Urinary bladder (tissue), 4 donors: ENCODE measurements around the gene GTF3C6. TPM values are rescaled to one million over a fixed set of nuclear protein-coding genes. Genes with fewer than 3 reads are reported as not detected.

Experiments
- DNase-seq: peaks from one replicate; pipeline ENCODE4 v3.0.0-alpha.2; 2015; ENCODE audit errors: extremely low spot score
- H3K27ac ChIP-seq: one replicate; pipeline ENCODE4 v1.5.1; 2013; ENCODE audit warnings: low read depth, mild to moderate bottlenecking, moderate library complexity
- H3K36me3 ChIP-seq: one replicate; pipeline ENCODE4 v1.6.1; 2013; ENCODE audit warnings: mild to moderate bottlenecking, moderate library complexity; ENCODE audit not compliant: insufficient read depth
- H3K4me1 ChIP-seq: one replicate; pipeline ENCODE4 v1.6.1; 2013; ENCODE audit warnings: mild to moderate bottlenecking, moderate library complexity; ENCODE audit not compliant: insufficient read depth
- H3K4me3 ChIP-seq: one replicate; pipeline ENCODE4 v1.5.1; 2013; ENCODE audit warnings: low read depth, low read length
- WGBS: extraction: QIAGEN DNeasy Blood & Tissue Kit; methylation state at CpG from one replicate; pipeline ENCODE4 v1.1.7; 2013; 5-methylcytosine and 5-hydroxymethylcytosine counted together
- polyA plus RNA-seq: library from polyadenylated mRNA; stranded (reverse); fragments of 200-250 nt; gene quantifications from one replicate; pipeline ENCODE4 v1.2.3, GENCODE V29; 2013
- total RNA-seq: library from RNA; depleted of rRNA; stranded (reverse); fragments of >200 nt; gene quantifications from one replicate; pipeline ENCODE4 v1.2.3, GENCODE V29; 2014
- donor health status: healthy with polysubstance abuse.
- donor health status: healthy.

The GTF3C6 gene, protein sequence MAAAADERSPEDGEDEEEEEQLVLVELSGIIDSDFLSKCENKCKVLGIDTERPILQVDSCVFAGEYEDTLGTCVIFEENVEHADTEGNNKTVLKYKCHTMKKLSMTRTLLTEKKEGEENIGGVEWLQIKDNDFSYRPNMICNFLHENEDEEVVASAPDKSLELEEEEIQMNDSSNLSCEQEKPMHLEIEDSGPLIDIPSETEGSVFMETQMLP
- total RNA-seq, result 33.2 TPM
- 45.3 TPM for polyA plus RNA-seq

DNA sequence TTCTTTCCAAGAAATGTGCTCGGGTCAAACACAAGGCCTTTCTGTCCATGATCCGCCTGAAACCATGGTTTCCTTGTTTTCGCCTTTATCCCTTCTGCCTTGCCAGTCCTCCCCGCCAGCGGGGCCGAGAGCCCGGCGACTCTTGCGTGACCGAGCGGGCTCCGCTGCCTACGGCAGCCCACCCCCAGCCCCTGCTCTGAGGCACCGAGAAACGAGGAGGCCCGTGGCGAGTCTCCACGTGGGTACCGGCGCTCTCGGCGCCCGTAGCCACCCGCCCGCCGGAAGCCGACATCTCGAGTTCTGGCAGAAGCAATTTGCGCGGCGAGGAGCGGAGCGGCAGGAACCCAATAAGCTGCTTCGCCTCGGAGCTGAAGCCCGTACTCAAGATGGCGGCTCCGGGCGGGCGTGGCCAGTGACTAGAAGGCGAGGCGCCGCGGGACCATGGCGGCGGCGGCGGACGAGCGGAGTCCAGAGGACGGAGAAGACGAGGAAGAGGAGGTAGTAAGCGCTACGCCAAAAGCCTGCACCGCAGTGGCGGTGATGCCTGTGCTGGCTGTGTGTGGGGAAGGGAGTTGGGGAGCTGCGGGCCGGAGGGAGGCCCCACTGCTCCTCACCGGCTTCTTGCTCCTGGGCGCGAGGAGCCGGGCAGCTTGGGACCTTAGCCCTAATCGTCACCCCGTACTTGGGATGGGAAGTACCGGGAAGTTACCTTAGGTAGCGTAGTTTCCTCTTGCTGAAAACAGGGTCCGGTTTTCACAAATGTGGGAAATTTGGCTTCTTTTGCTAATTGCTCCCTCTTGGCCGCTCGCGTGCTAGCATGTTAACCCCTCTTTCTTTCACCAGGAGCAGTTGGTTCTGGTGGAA is at the start of gene GTF3C6:
TSS of gene GTF3C6 (plus strand) at position 378 of the 864 bp plus-strand sequence. CDS start at position 442, 64 bp downstream.
- Histone ChIP-seq H3K4me3 (peak within 1 kb of the TSS; percentile 80), H3K4me1 (no peaks in the 10 kb centered on the region), H3K27ac (peak within 1 kb of the TSS; percentile 93), H3K36me3 (peaks cover 2% of the 10 kb centered on the region)
- under 1% methylated on average over 70 of the region's 70 CpGs for WGBS
- DNase-seq, result peak; percentile 83

DNA sequence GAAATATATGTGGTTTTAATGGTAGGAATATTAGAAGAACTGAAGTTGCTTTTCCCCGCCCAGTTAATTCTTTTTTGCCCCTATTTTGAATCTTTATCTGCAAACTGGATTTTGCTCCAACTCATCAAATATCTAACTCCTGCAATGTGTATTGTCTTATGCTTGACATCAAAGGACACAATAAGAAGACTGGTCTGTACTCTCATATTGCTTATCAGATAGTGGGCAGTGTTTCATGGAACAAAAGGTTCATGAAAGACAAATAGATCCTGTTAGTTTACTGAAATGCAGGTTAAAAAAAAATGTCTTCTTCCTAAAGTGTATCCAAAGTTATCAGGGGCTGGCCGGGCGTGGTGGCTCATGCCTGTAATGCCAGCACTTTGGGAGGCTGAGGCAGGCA is 27.7 kb upstream of the GTF3C6 start:
- WGBS, result 94% methylated on average over 3 of the region's 3 CpGs
- H3K4me3 ChIP-seq, result no peak overlapping the region
- H3K27ac ChIP-seq, result no peak overlapping the region
- no peaks in the 10 kb centered on the region for H3K4me1 ChIP-seq
- DNase-seq, result no peak
- H3K36me3 ChIP-seq, result no peaks in the 10 kb centered on the region

DNA sequence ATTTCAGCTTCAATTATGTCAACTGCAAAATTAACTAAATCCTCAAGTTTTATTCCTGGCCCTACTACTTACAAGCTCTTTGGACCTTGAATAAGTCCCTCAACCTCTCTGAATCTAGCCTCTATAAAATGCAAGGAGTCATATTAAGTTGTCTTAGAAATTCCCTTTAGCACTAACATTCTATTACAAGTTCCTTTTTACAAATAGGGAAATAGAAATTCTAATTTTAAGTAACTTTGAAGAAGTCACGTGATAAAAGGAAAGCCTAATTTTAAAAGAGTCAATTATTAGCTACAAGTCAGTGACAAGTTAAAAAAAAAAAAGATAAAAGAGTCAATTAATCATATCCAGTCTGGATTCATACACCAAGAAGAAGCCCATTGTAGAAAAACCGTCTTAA is 24.6 kb upstream of the GTF3C6 start:
- Histone ChIP-seq H3K27ac (no peak overlapping the region), H3K36me3 (no peaks in the 10 kb centered on the region), H3K4me1 (no peaks in the 10 kb centered on the region), H3K4me3 (no peak overlapping the region)
- WGBS, result 86% methylated on average over 2 of the region's 2 CpGs
- no peak for DNase-seq

DNA sequence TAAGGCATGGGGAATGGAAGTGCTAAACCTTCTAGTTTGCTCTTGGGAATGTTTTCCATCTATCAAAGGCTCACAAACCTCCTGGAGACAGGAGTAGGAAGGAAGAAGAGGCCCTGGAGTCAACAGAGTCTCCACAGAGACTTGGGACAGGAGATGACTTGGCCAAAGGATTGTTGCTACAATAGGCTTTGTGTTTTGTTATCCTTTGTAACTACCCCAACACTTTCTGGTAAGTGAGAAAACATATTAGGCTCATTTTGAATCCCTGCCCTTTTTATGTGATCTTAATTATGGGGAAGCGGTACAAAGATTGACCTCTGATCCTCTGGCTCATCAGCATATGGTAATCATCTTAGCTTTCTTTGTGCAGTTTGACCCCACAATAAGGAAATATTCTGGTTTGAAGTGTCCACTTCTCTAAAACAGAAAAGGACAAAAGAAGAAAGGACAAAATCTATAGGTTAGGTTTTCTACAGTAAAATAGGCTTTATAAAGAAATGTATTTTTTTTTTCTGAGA is 24.1 kb upstream of the GTF3C6 start:
- H3K4me3 ChIP-seq, result no peak overlapping the region
- H3K36me3 ChIP-seq, result no peaks in the 10 kb centered on the region
- DNase-seq, result no peak
- no peak overlapping the region for H3K27ac ChIP-seq
- 86% methylated on average over 1 of the region's 1 CpG for WGBS
- no peaks in the 10 kb centered on the region for H3K4me1 ChIP-seq

DNA sequence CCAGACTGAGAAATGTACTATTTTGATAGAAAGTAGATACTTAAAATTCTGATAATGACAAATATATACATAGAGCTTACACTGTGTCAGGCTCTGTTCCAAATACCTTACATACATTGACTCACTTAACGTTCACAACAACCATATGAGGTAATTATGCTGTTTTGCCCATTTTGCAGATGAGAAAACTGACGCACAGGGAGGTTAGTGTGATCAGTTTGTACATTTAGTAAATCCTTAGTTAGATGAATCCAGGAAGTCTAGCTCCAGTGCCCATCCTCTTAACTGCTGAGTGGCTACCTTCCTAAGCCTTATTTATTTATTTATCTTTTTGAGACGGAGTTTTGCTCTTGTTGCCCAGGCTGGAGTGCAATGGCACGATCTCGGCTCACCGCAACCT is 23.3 kb upstream of the GTF3C6 start:
- 91% methylated on average over 6 of the region's 6 CpGs for WGBS
- no peak overlapping the region for H3K27ac ChIP-seq
- DNase-seq, result no peak
- no peaks in the 10 kb centered on the region for H3K4me1 ChIP-seq
- H3K4me3 ChIP-seq, result no peak overlapping the region
- H3K36me3 ChIP-seq, result no peaks in the 10 kb centered on the region

DNA sequence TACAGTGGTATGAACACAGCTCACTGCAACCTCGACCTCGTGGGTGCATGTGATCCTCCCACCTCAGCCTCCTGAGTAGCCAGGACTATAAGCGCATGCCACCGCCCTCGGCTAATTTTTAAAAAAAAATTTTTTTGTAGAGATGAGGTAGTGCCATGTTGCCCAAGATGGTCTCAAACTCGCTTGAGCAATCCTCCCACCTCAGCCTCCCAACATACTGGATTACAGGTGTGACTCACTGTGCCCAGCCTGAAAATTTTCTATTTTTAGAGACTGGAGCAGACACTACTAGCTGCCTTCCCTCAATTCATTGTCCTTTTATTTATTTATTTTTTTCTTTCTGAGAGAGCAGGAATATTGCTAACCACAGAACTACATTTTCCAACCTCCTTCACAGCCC is 20.3 kb upstream of the GTF3C6 start:
- 96% methylated on average over 6 of the region's 6 CpGs for WGBS
- H3K4me3 ChIP-seq, result no peak overlapping the region
- no peak for DNase-seq
- no peak overlapping the region for H3K27ac ChIP-seq
- no peaks in the 10 kb centered on the region for H3K4me1 ChIP-seq
- H3K36me3 ChIP-seq, result no peaks in the 10 kb centered on the region

DNA sequence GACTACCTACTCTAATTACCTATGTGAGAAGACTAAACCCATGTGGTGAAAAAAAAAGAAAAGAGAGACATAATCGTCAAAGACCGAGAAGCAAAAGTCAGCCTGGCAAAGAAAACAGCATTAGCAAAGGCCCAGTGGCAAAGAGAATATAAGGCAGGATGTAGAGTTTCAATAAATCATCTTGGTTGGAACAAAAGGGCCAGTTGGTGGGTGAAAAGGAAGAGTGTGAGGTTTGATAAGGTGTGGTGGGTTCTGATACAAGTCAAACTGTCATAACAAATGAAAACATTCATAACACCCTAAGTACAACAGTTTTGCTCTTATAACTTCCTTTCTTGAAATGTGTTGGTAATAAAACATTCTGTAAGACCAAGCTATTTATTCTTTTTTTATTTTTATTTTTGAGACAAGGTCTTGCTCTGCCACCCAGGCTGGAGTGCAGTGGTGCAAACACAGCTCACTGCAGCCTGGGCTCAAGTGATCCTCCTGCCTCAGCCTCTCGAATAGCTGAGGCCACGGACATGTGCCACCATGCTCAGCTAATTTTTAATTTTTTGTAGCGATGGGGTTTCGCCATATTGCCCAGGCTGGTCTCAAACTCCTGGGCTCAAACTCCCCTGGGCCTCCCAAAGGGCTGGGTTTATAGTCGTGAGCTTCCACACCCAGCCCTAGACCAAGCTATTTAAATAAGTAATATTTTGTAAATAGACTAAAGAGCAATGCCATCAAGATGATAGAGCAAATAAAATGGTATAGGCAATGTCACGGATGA is 18.9 kb upstream of the GTF3C6 start:
- DNase-seq, result no peak
- H3K36me3 ChIP-seq, result no peaks in the 10 kb centered on the region
- no peaks in the 10 kb centered on the region for H3K4me1 ChIP-seq
- no peak overlapping the region for H3K27ac ChIP-seq
- H3K4me3 ChIP-seq, result no peak overlapping the region
- 91% methylated on average over 8 of the region's 8 CpGs for WGBS

DNA sequence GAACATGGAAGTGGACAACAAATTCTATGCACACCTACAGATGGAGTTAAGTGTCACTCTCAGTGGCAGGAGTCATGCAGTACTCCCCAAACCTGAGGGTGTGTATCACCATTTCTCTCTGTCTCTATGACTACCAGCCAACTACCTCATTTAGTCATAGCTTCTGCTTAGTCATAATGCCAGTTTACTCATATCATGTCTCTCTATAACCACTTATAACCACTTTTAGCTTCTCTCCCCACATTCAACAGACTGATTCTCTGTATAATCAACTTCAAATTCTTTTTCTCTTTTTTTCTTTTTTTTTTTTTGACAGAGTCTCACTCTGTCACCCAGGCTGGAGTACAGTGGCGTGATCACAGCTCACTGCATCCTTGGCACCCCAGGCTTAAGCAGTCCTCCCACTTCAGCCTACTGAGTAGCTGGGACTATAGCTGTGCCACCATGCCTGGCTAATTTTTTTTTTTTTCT is 13.8 kb upstream of the GTF3C6 start:
- no peak overlapping the region for H3K27ac ChIP-seq
- H3K36me3 ChIP-seq, result no peaks in the 10 kb centered on the region
- no peak for DNase-seq
- no peak overlapping the region for H3K4me3 ChIP-seq
- H3K4me1 ChIP-seq, result no peaks in the 10 kb centered on the region
- 98% methylated on average over 1 of the region's 1 CpG for WGBS

DNA sequence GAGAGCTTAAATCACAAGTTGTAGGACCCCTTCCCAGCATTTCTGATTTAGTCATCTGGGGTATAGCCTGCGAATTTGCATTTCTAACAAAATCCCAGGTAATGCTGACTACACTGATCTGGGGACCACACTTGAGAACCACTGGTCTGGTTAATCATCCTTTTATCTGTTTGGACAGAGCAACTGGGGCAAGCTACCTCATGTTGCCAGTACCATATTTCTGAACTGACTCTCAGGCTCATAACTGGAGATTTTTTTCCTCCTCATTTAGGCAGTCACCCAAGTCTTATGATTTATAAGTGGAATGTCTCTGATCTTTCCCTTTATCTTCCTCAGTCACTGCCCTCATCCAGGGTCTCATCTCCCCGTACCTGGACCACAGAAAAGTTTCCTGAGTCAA is 12.0 kb upstream of the GTF3C6 start:
- no peak for DNase-seq
- no peak overlapping the region for H3K4me3 ChIP-seq
- no peak overlapping the region for H3K27ac ChIP-seq
- no peaks in the 10 kb centered on the region for H3K36me3 ChIP-seq
- whole genome bisulfite sequencing, result 78% methylated on average over 2 of the region's 2 CpGs
- H3K4me1 ChIP-seq, result no peaks in the 10 kb centered on the region

DNA sequence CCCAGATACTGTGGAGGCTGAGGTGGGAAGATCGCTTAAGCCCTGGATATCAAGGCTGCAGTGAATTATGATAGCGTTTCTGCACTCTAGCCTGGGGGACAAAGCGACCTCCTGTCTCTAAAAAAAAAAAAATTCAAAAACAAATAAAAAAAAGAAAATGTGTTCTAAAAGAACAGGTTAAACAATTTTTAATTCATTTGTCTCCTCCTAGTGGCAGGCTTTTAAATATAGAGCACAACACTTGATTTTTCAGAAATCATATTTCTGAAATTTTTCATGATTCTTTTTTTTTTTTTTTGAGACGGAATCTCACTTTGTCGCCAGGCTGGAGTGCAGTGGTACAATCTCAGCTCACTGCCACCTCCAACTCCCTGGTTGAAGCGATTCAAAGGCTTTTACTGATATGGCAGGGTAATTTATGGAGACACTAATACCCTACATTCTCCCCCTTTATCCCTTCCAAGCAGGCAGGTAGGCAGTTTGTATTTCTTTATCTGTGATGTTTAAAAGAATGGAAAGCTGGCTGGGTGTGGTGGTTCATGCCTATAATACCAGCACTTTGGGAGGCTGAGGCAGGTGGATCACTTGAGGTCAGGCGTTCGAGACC is 8.7 kb upstream of the GTF3C6 start:
- WGBS, result 38% methylated on average over 8 of the region's 8 CpGs
- Histone ChIP-seq H3K4me1 (no peaks in the 10 kb centered on the region), H3K27ac (no peak overlapping the region), H3K4me3 (no peak overlapping the region), H3K36me3 (no peaks in the 10 kb centered on the region)
- DNase-seq, result peak; percentile 13

DNA sequence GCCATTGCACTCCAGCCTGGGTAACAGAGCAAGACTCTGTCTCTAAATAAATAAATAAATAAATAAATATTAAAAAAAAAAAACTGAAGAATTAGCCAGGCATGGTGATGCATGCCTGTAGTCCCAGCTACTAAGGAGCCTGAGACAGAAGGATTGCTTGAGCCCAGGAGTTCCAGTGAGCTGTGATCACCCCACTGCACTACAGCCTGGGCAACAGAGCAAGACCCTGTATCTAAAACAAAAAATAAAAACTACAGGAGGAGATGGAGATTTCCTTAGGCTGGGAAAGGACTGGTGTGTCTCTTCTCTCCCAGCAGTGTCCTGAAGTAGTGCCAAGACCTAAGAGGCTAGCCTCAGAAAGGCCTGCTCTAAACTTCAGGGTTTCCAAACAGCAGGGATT is 8.1 kb upstream of the GTF3C6 start:
- Histone ChIP-seq H3K4me1 (no peaks in the 10 kb centered on the region), H3K4me3 (no peak overlapping the region), H3K27ac (no peak overlapping the region), H3K36me3 (no peaks in the 10 kb centered on the region)
- no peak for DNase-seq

DNA sequence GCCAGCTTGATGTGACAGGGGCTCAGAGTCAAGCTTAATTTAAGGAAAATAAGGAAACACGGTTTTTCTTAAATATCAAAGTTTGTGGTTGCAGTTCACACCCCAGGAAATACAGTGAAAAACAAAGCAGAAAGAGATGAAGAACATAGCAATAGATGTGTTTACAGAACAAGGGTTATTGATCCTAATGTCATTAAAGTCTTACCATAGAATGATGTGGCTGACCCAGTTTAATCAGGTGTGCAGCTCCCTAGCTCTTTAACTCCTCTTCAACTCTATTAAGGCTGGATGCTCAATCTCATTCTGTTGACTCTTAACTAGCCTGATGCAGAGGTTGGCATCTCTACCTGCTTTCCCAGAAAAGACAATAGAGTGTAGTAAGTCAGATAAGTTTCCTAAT is 7.5 kb upstream of the GTF3C6 start:
- Histone ChIP-seq H3K4me3 (no peak overlapping the region), H3K36me3 (no peaks in the 10 kb centered on the region), H3K4me1 (no peaks in the 10 kb centered on the region), H3K27ac (no peak overlapping the region)
- 82% methylated on average over 1 of the region's 1 CpG for WGBS
- DNase-seq, result no peak
